Astrocyte of the hippocampus (primary cell): ENCODE data around the gene GLYR1.

Experiments
- DNase-seq: peaks from one replicate; pipeline ENCODE4 v3.0.0; 2011; ENCODE audit warnings: low read depth, low spot score

GLYR1 gene

DNA sequence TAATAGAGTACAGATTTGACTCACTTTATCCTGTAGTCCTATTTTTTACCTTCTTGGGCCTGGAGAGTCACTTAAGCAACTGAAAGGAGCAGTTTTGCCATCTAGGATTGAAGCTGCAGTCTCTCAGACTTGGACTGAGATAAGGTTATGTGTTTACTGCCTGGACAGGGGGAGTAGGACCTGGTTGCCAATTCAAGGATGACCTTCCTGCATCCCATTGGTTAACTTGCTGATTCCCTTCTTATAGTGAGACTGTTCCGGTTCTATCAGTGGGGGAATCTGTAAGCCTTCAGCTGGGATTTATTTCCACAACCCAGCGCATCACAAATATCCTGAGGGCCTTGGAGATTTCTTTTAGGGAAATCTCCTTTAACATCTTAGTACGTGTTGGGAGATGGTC, 3.1 kb upstream of the GLYR1 start:
- DNase-seq, result no peak

DNA sequence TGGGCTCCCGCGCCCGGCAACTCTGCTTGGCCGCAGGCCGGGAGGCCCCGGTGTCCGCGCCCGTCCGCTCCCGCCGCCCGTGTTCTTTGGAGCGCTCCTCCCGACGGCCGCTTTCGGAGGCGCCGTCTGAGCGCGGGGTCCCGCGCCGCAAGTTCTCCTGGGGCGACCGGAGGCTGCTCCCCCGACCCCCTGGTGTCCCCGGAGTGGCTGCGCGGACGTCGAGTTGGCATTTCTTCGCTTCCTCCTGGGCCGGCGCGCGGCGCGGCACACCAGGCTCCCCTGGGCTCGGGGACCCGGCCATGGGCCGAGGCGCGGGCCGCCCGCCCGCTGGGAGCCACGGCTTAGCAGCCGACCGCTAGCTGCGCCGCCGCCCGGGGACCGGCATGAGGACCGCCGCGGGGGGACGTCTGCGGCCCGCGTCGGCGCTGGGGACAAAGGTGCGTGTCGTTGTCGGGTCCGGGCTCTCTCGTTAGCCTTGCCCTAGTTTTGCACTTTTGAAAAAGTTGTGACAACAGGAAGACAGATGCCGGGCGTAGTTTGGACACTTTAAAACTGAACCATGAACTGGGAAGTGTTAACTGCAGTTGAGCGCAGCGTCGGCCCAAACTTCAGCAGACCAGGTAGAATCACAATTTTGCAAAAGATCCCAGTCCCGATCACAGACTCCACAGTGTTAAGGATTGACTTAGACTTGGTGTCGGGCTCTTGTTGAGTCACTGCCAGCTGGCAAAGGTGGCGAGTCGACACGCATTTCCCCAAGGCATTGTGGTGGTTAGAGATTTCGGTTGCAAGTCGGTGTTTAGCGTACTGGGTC, 893 bp upstream of the GLYR1 start:
- DNase-seq, result peak; percentile 75

DNA sequence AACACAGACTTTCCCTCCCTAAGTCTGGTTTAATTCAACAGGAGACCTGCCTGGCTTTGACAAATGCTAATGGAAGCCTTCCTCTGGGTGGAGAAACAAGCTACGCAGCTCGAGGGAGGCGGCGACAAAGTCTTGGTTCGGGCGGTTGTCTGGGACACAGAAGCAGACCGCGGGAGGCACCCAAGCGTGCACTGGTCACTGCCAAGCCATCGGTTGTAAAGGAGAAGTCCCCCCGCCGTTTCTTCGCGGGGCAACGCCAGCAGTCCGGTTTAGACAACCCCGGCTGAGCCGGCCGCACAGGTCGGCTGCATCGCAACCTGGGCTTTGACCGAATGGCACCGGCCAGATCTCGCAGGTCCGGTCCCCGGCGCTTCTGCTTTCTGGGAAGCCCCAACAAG, 586 bp downstream of the GLYR1 start:
- DNase-seq, result peak; percentile 82

GRCh38 chr16:4840984-4841383, 6.1 kb downstream of the GLYR1 start:
- DNase-seq, result no peak

DNA sequence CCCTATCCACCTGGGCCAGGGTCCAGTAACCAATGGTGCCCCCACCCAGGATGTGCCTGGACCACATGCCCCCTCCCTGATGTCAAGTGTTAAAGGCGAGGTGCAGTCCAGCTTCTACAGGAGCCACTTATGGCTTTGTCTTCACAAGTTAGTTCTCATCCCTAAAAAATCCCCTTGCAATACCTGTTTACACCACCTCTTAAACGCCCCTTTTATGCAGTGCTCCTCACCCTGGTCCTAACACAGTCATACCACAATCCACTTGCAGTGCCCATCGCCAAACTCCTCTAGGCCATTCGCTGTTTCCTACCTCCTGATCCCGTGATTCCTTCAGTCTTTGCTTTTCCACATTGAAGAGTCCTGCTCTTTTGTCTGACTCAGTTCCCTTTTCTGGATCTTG, 7.1 kb downstream of the GLYR1 start:
- DNase-seq, result no peak

DNA sequence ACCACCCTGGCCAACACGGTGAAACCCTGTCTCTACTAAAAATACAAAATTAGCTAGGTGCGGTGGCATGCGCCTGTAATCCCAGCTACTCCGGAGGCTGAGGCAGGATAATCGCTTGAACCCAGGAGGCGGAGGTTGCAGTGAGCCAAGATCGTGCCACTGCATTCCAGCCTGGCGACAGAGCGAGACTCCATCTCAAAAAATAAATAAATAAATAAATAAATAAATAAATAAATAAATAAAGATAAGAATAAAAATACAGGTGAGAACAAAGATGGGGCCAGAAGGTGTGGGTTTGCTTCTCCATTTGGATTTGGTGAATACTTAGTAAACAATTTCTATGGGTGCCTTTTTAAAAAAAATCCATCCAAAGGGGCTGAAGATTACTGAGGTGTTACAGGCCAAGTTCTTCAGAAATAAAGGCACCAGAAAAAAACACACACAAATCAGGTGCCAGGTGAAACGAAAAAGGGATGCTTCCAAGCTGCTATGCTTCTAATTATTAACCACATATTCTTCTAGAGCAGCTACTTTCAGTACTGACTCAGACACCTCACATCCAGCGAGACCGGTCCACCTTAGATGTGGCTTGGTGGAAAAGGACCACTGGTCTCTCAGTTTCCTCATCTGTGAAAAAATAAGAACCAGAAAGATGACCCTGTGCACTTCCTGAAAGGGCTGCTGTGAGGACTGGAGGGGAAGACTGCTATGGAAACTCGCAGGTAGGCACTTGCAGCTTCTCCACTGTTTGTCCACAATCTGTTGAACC, 9.2 kb downstream of the GLYR1 start:
- DNase-seq, result no peak

DNA sequence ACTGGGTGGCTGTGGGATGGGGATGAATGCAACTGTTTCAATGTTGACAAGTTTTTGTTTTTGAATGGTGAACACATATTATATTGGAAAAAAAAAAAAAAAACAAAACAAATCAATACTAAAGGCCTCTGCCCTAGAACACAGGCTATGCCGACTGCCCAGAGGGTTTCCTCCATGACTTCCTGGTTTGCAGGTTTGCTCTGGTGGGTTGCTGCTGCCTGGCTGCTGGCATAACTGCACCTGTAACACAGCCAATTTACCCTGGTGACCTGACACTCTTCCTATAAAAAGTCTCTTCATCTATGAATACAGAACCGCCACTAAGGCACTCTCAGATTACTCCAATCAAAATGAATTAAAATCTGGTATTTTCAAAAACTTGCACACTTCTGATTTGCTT, 10.4 kb downstream of the GLYR1 start:
- no peak for DNase-seq

GRCh38 chr16:4833584-4833983, 13.5 kb downstream of the GLYR1 start:
- no peak for DNase-seq

DNA sequence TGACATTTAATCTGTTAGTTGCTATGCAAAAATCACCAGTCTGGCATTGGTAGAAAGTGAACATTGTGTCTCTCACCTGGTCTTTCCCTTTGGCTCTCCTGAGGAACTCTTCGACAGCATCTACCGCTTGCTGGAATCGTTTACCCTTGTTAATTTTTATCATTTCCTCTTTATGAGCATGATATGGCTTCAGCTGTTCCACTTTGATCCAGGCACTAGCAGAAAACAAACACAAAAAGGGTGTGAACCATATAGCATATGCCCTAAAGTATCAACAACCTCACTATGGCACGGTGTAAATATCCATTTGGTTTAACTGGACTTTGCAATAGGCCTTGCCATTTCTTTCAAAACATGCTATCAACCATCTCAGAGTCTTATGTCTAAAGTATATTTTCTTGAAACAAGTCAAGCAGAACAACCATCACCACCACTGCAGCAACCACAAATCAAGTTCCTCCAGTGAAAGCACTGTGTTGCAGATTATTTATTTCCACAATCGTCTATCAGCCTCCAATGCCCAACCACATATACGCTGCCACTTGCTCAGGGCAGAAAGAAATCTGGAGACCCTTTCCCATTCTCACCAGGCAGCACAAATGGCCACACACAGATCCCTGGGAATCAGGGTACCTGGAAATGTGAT, 14.3 kb downstream of the GLYR1 start:
- no peak for DNase-seq

DNA sequence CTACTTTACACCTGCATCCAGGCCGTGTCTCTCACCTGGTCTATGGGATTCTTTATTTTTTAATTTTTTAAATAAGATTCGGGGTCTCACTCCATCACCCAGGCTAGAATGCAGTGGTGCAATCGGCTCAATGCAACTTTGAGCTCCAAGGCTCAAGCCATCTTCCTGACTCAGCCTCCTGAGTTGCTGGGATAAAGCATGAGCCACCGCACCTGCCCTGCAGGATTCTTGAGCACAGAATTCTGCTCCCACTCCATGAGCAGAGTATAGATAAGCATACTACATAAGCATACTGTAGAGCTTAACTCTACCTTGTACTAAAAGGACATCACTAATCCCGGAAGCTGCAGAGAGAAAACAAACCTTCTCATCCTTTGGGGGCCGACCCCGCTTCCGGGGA, 15.5 kb downstream of the GLYR1 start:
- DNase-seq, result no peak

DNA sequence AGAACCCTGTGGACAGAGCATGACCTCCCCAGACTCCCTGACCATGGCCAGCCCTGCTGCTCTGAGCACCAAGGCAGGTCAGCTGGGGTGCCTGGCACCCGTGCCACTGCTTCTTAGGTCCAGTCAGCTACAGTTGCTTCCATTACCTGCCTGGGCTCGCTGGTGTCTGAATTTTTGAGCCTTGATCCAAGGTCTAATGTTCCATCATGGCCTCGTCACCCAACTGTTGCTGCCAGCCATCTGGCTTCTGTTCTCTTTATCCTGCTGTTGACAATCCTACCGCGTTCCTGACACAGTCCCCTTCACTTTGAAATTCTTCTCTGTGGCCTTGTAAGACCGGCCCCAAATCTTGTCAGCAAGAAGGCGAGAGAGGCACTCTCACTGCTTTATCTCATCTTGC, 16.7 kb downstream of the GLYR1 start:
- DNase-seq, result no peak

DNA sequence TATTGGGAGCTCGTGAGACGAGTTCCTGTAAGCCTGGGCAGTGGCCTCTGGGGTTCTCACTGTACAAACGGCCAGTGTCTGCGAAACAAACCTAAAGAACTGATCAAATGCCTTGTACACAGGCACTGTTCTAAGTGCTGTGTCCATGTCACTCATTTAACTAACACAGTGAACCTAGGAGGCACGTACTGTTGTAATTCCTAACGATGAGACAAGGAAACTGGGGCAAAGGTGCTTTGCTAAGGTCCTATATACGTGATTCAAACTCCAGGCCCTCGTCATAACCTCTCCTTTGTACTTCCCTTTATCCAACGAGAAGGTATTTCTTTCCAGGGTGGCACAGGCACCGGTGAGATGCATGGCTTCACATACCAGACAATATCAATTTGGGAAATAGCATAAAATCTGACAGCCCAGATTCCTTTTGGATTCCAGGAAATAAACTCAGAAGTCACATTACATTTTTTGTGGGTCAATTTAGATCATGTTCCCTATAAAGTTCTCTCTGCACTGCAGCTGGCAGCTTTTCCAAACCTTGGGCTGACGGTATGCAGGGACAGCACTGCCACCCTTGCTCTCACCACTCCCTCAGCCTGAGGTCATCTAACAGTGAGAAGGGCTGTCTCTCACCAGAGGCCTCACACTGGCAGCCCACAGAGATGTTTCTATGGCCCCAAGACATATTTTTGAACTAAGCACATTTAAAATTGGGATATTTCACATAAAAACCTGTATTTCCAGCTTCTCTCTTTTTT, 18.3 kb downstream of the GLYR1 start:
- no peak for DNase-seq

- no peak for DNase-seq
These were observed 20.1 kb downstream of the GLYR1 start for GRCh38 chr16:4826980-4827379.

GRCh38 chr16:4826526-4826925, 20.6 kb downstream of the GLYR1 start:
- DNase-seq, result no peak

DNA sequence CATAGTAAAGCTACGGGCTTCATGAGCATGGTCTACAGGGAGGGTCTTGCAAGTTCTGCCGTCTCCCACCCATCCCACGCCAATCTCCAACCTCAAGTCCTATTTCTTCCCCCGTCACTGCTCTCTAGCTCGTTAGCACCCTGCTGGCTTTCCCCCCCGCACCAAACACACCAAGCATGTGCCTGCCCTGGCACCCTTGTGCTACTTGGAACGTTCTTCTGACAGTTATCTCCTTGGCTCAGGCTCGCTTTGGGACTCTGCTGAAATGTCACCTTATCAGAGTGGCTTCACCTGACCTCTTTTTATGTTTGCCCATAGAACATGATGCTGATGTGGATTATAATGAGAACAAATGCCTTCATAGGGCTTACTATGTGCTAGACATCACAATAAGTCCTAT, 21.9 kb downstream of the GLYR1 start:
- DNase-seq, result no peak

DNA sequence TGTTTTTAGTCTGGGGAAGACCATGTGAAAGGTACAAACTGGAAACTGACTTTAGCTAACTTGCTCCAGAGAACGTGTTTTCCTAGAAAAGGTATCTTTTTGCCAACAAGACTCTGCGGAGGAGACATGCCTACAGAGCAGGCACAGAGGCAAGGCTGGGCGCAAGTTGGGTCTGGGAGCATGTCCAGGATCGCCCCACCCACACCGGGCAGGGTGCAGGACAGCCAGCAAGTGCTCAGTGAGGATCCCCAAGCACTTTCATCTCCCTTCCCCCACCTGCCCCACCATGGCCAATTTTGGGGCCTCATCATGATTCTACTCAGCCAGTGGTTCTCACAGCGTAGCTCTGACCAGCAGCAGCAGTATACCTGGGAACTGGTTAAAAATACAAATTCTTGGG, 26.4 kb downstream of the GLYR1 start:
- no peak for DNase-seq

- no peak for DNase-seq
These were observed 32.4 kb downstream of the GLYR1 start for GRCh38 chr16:4814542-4815173.

- DNase-seq, result no peak
These were observed 33.0 kb downstream of the GLYR1 start for GRCh38 chr16:4814046-4814445.

GRCh38 chr16:4813251-4814003, 33.7 kb downstream of the GLYR1 start:
- no peak for DNase-seq

DNA sequence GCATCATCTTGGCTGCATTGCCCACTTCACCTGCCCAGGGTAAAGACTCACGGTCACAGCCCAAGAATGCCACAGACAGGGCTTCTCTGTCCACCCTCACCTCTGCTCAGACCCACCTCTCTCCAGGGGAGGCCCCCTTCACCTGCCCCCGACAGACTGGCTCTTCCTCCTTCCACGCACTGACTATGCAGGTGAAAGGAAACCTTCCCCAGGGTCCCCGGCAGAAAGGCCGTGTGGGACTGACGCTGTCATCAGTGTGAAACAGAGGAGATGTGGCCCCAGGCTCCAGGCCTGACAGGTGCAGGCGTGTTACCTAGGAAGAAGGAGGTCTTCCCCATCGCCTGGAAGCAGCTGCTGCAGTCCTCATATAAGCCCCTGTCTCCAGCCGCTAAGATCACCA, 35.3 kb downstream of the GLYR1 start:
- DNase-seq, result no peak

DNA sequence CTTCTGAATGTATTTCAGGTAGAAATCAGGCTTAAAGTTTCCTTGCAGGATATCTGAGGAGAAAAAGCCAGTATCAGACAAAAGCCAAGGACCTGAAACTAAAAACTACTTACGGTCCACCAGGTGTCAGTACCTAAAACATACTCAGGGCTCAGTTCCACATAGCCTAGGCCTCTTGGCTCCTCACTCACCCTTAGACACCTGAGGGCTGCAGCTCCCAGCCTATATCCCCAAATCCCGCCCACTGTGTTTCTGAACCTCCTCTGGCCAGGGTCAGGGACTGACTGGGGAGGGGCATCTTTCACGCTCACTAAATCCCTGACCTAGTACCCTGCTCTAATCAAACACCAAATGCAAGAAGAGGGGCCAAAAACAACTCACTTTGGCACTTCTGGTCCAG, 35.8 kb downstream of the GLYR1 start:
- DNase-seq, result no peak
